Activated CD8-positive, alpha-beta memory T cell treated with anti-CD3 and anti-CD28 coated beads, Interleukin-2, amount 10 ng/mL, durations not matched to agents 7 days and 5 days (primary cell): ENCODE data around the gene KSR1. TPM values are rescaled to one million over a fixed set of nuclear protein-coding genes. Genes with fewer than 3 reads are reported as not detected.
"Not testable (repeated sequence)": the region's sequence is repeated elsewhere in the genome, so short reads cannot be mapped to it uniquely, and the experiment has no call there.

Source experiments
- ATAC-seq: fragments of 150-1000 bp; cut with Tn5 transposase; one replicate; pipeline ENCODE4 v1.10.0; 2021; ENCODE audit warnings: moderate library complexity
- CTCF ChIA-PET: fragments of 350-600 bp; sonication (Branson Sonifier 250); formaldehyde crosslinking; loops from one replicate; lab custom pipeline; 2021; ENCODE audit warnings: antibody characterized with exemption; lab: Charles Lee
- DNase-seq: peaks from one replicate; pipeline ENCODE4 v3.0.0-alpha.2; 2020
- H3K27ac Mint-ChIP-seq: one replicate; pipeline ENCODE4 v1.8.0; 2021; ENCODE audit warnings: mild to moderate bottlenecking, mixed read lengths
- H3K27me3 Mint-ChIP-seq: one replicate; pipeline ENCODE4 v1.8.0; 2021; ENCODE audit warnings: mixed read lengths
- H3K36me3 Mint-ChIP-seq: one replicate; pipeline ENCODE4 v1.8.0; 2021; ENCODE audit warnings: mild to moderate bottlenecking, mixed read lengths
- H3K4me1 Mint-ChIP-seq: one replicate; pipeline ENCODE4 v1.8.0; 2021; ENCODE audit warnings: mixed read lengths
- H3K4me3 Mint-ChIP-seq: one replicate; pipeline ENCODE4 v1.8.0; 2021; ENCODE audit warnings: mild to moderate bottlenecking, moderate library complexity, mixed read lengths
- H3K9me3 Mint-ChIP-seq: one replicate; pipeline ENCODE4 v1.8.0; 2022; ENCODE audit warnings: low read depth, mixed read lengths
- total RNA-seq, 2 experiments: library from RNA; stranded (reverse); gene quantifications; one replicate each; pipeline ENCODE4 v1.2.3, GENCODE V29; 2021

KSR1 gene
- total RNA-seq, 2 experiments from 2014 or later, result 56.6 to 70.4 TPM

- peaks cover 5% of the 10 kb centered on the region for H3K9me3 Mint-ChIP-seq
- DNase-seq, result no peak
- no peak for ATAC-seq
- no peak overlapping the region for H3K4me3 Mint-ChIP-seq
- H3K27me3 Mint-ChIP-seq, result no peaks in the 10 kb centered on the region
- H3K36me3 Mint-ChIP-seq, result peaks cover 34% of the 10 kb centered on the region
- CTCF ChIA-PET, result interaction anchor here (0.7 to 1.5 kb wide), 2 partner anchors 16 to 102 kb away, joined by 3 read pairs; no protein-coding TSS in a partner anchor
- no peak overlapping the region for H3K27ac Mint-ChIP-seq
- peaks cover 17% of the 10 kb centered on the region for H3K4me1 Mint-ChIP-seq
Observed at GRCh38 chr17:27497696-27498095, 41.4 kb downstream of the KSR1 start.

GRCh38 chr17:27498615-27499309 is 42.5 kb downstream of the KSR1 start:
- Mint-ChIP-seq H3K4me3 (no peak overlapping the region), H3K4me1 (peaks cover 16% of the 10 kb centered on the region), H3K27ac (no peak overlapping the region), H3K9me3 (peaks cover 5% of the 10 kb centered on the region), H3K36me3 (peaks cover 34% of the 10 kb centered on the region), H3K27me3 (no peaks in the 10 kb centered on the region)
- CTCF ChIA-PET, result no interaction called here
- ATAC-seq (no peak), DNase-seq (no peak)

GRCh38 chr17:27499451-27500265 is 43.4 kb downstream of the KSR1 start:
- DNase-seq (no peak), ATAC-seq (no peak)
- Mint-ChIP-seq H3K4me1 (peaks cover 11% of the 10 kb centered on the region), H3K4me3 (no peak overlapping the region), H3K36me3 (peaks cover 34% of the 10 kb centered on the region), H3K27me3 (no peaks in the 10 kb centered on the region), H3K27ac (no peak overlapping the region), H3K9me3 (peaks cover 5% of the 10 kb centered on the region)
- CTCF ChIA-PET, result interaction anchor here (1.7 kb wide), 1 partner anchor 28 kb away, joined by 5 read pairs; no protein-coding TSS in a partner anchor

GRCh38 chr17:27501338-27501737 is 45.1 kb downstream of the KSR1 start:
- H3K4me3 Mint-ChIP-seq, DNase-seq, H3K9me3 Mint-ChIP-seq, H3K4me1 Mint-ChIP-seq, ATAC-seq, H3K27ac Mint-ChIP-seq, H3K27me3 Mint-ChIP-seq: not testable (repeated sequence)
- CTCF ChIA-PET, result interaction anchor here (0.9 to 1.7 kb wide), 2 partner anchors 20 to 30 kb away, joined by 3 to 5 read pairs; no protein-coding TSS in a partner anchor
- H3K36me3 Mint-ChIP-seq, result peaks cover 34% of the 10 kb centered on the region

GRCh38 chr17:27502526-27503324 is 46.5 kb downstream of the KSR1 start:
- H3K4me1 Mint-ChIP-seq, result peaks cover 14% of the 10 kb centered on the region
- peaks cover 31% of the 10 kb centered on the region for H3K36me3 Mint-ChIP-seq
- ATAC-seq (no peak), DNase-seq (no peak)
- no peak overlapping the region for H3K27ac Mint-ChIP-seq
- no peaks in the 10 kb centered on the region for H3K27me3 Mint-ChIP-seq
- no peak overlapping the region for H3K4me3 Mint-ChIP-seq
- CTCF ChIA-PET, result no interaction called here
- peaks cover 5% of the 10 kb centered on the region for H3K9me3 Mint-ChIP-seq

GRCh38 chr17:27503611-27504010 is 47.4 kb downstream of the KSR1 start:
- Mint-ChIP-seq H3K27me3 (no peaks in the 10 kb centered on the region), H3K9me3 (peaks cover 5% of the 10 kb centered on the region), H3K4me1 (peaks cover 14% of the 10 kb centered on the region), H3K4me3 (no peak overlapping the region), H3K27ac (no peak overlapping the region), H3K36me3 (peaks cover 29% of the 10 kb centered on the region)
- ATAC-seq (no peak), DNase-seq (no peak)
- CTCF ChIA-PET, result no interaction called here

- H3K36me3 Mint-ChIP-seq, result peaks cover 23% of the 10 kb centered on the region
- H3K4me1 Mint-ChIP-seq, result peaks cover 14% of the 10 kb centered on the region
- CTCF ChIA-PET, result no interaction called here
- peaks cover 5% of the 10 kb centered on the region for H3K9me3 Mint-ChIP-seq
- no peak overlapping the region for H3K27ac Mint-ChIP-seq
- DNase-seq, result no peak
- ATAC-seq, result no peak
- H3K4me3 Mint-ChIP-seq, result no peak overlapping the region
- H3K27me3 Mint-ChIP-seq, result no peaks in the 10 kb centered on the region
Observed at GRCh38 chr17:27504188-27504995, 48.1 kb downstream of the KSR1 start.

GRCh38 chr17:27506348-27507218 is 50.3 kb downstream of the KSR1 start:
- H3K4me3 Mint-ChIP-seq, result no peak overlapping the region
- H3K36me3 Mint-ChIP-seq, result peaks cover 6% of the 10 kb centered on the region
- CTCF ChIA-PET, result no interaction called here
- DNase-seq (no peak), ATAC-seq (peak; percentile 39)
- peaks cover 24% of the 10 kb centered on the region for H3K4me1 Mint-ChIP-seq
- H3K27me3 Mint-ChIP-seq, result no peaks in the 10 kb centered on the region
- H3K27ac Mint-ChIP-seq, result no peak overlapping the region
- H3K9me3 Mint-ChIP-seq, result no peaks in the 10 kb centered on the region

- no peak overlapping the region for H3K4me3 Mint-ChIP-seq
- CTCF ChIA-PET, result no interaction called here
- H3K36me3 Mint-ChIP-seq, result peaks cover 1% of the 10 kb centered on the region
- no peaks in the 10 kb centered on the region for H3K27me3 Mint-ChIP-seq
- H3K4me1 Mint-ChIP-seq, result peaks cover 16% of the 10 kb centered on the region
- H3K27ac Mint-ChIP-seq, result no peak overlapping the region
- DNase-seq (no peak), ATAC-seq (no peak)
- no peaks in the 10 kb centered on the region for H3K9me3 Mint-ChIP-seq
Observed at GRCh38 chr17:27511168-27511883, 55.1 kb downstream of the KSR1 start.

- Mint-ChIP-seq H3K36me3 (peaks cover 1% of the 10 kb centered on the region), H3K27me3 (no peaks in the 10 kb centered on the region), H3K4me3 (no peak overlapping the region), H3K27ac (no peak overlapping the region), H3K4me1 (peaks cover 10% of the 10 kb centered on the region), H3K9me3 (no peaks in the 10 kb centered on the region)
- CTCF ChIA-PET, result interaction anchor here (2.4 kb wide), 1 partner anchor 87 kb away, joined by 7 read pairs; no protein-coding TSS in a partner anchor
- no peak for DNase-seq
- no peak for ATAC-seq
Observed at GRCh38 chr17:27512031-27512430, 55.8 kb downstream of the KSR1 start.

- Mint-ChIP-seq H3K4me3 (no peak overlapping the region), H3K4me1 (peaks cover 10% of the 10 kb centered on the region), H3K36me3 (peaks cover 1% of the 10 kb centered on the region), H3K27ac (no peak overlapping the region), H3K27me3 (no peaks in the 10 kb centered on the region), H3K9me3 (no peaks in the 10 kb centered on the region)
- DNase-seq, result no peak
- CTCF ChIA-PET, result interaction anchor here (1.2 to 2.4 kb wide), 2 partner anchors 16 to 87 kb away, joined by 3 to 7 read pairs; no protein-coding TSS in a partner anchor
- ATAC-seq, result no peak
Observed at GRCh38 chr17:27512511-27513346, 56.5 kb downstream of the KSR1 start.
